Measurements from ENCODE around the gene APPBP2. TPM values are rescaled to one million over a fixed set of nuclear protein-coding genes. Genes with fewer than 3 reads are reported as not detected.

APPBP2 gene
- total and polyA plus RNA-seq, 8 donors = 4.8 to 55.8 (median 17.0) TPM

- H3K4me3 ChIP-seq = no peak overlapping the region
These were observed 15.3 kb downstream of the APPBP2 start for GRCh38 chr17:60510723-60511122.

GRCh38 chr17:60510031-60510430 lies 16.0 kb downstream of the APPBP2 start:
- H3K9me3 ChIP-seq = no peaks in the 10 kb centered on the region
- H3K4me1 ChIP-seq = peaks cover 0 to 51% (median 27%) of the 10 kb centered on the region in 4 donors
- H3K27me3 ChIP-seq = no peaks in the 10 kb centered on the region
- DNase-seq = no peak
- WGBS, 5 donors = 86 to 97% (median 95%) methylated on average over 4 of the region's 4 CpGs
- intact Hi-C loops (cut with DNase I; ENCODE audit: low total_unique reads) = no loop called here
- no peak overlapping the region for H3K27ac ChIP-seq
- H3K36me3 ChIP-seq = peaks cover 0 to 42% (median 35%) of the 10 kb centered on the region in 4 donors
- TF ChIP-seq POLR2AphosphoS5 (IDR thresholded peaks at IDR 0.05) (no peak), CTCF (IDR thresholded peaks at IDR 0.05) (no peak), EP300 (IDR thresholded peaks at IDR 0.05) (no peak), POLR2A (IDR thresholded peaks at IDR 0.05) (no peak)
- H3K4me3 ChIP-seq = no peak overlapping the region

More at GRCh38 chr17:60510723-60511122, 15.3 kb downstream of the APPBP2 start:
- intact Hi-C loops (cut with DNase I; ENCODE audit: low total_unique reads) = no loop called here
- Histone ChIP-seq H3K4me1 (peaks cover 0 to 52% (median 26%) of the 10 kb centered on the region in 4 donors), H3K36me3 (peaks cover 0 to 42% (median 35%) of the 10 kb centered on the region in 4 donors), H3K27me3 (no peaks in the 10 kb centered on the region), H3K9me3 (no peaks in the 10 kb centered on the region), H3K27ac (no peak overlapping the region)
- DNase-seq = no peak
- no peak for TF ChIP-seq EP300 (IDR thresholded peaks at IDR 0.05)
- no peak for TF ChIP-seq CTCF (IDR thresholded peaks at IDR 0.05)
- no peak for TF ChIP-seq POLR2A (IDR thresholded peaks at IDR 0.05)
- TF ChIP-seq POLR2AphosphoS5 (IDR thresholded peaks at IDR 0.05) = no peak

- Histone ChIP-seq H3K4me3 (no peak overlapping the region), H3K27me3 (no peaks in the 10 kb centered on the region), H3K27ac (no peak overlapping the region), H3K36me3 (peaks cover 0 to 39% (median 31%) of the 10 kb centered on the region in 4 donors), H3K4me1 (peaks cover 0 to 65% (median 27%) of the 10 kb centered on the region in 4 donors), H3K9me3 (no peaks in the 10 kb centered on the region)
- no peak for DNase-seq
- TF ChIP-seq POLR2AphosphoS5 (IDR thresholded peaks at IDR 0.05) = no peak
- TF ChIP-seq CTCF (IDR thresholded peaks at IDR 0.05) = no peak
- TF ChIP-seq EP300 (IDR thresholded peaks at IDR 0.05) = no peak
- no peak for TF ChIP-seq POLR2A (IDR thresholded peaks at IDR 0.05)
- intact Hi-C loops (cut with DNase I; ENCODE audit: low total_unique reads) = no loop called here
- WGBS, 5 donors = 33 to 49% (median 38%) methylated on average over 1 of the region's 1 CpG
These were observed 17.6 kb downstream of the APPBP2 start for GRCh38 chr17:60508384-60508980.

- TF ChIP-seq POLR2A (IDR thresholded peaks at IDR 0.05) = no peak
- no peak for TF ChIP-seq CTCF (IDR thresholded peaks at IDR 0.05)
- no peak for TF ChIP-seq POLR2AphosphoS5 (IDR thresholded peaks at IDR 0.05)
- no peak for TF ChIP-seq EP300 (IDR thresholded peaks at IDR 0.05)
- WGBS, 5 donors = 70 to 100% (median 88%) methylated on average over 1 of the region's 1 CpG
- no peak overlapping the region for H3K4me3 ChIP-seq
- DNase-seq = no peak
- intact Hi-C loops (cut with DNase I; ENCODE audit: low total_unique reads) = no loop called here
- peaks cover 2 to 26% (median 13%) of the 10 kb centered on the region in 4 donors for H3K36me3 ChIP-seq
- no peaks in the 10 kb centered on the region for H3K27me3 ChIP-seq
- H3K27ac ChIP-seq = no peak overlapping the region
- no peaks in the 10 kb centered on the region for H3K9me3 ChIP-seq
- H3K4me1 ChIP-seq = peaks cover 0 to 75% (median 30%) of the 10 kb centered on the region in 4 donors
These were observed 19.7 kb downstream of the APPBP2 start for GRCh38 chr17:60506312-60506711.
